AG10803 (cell line): Measurements from ENCODE around the gene TBC1D22A.

ENCODE experiments used
- DNase-seq: peaks from one replicate; pipeline ENCODE4 v3.0.0; 2010; ENCODE audit warnings: low read depth
- H3K4me3 ChIP-seq: 2 replicates; pipeline ENCODE4 v1.5.1; 2011; ENCODE audit warnings: mild to moderate bottlenecking, low read length, control low read depth
- CTCF ChIP-seq: conservative IDR thresholded peaks from 2 replicates; pipeline ENCODE4 v1.5.1; 2011; ENCODE audit warnings: mild to moderate bottlenecking, low read length, control low read depth, inconsistent platforms

Gene TBC1D22A

GRCh38 chr22:47019012-47019790 lies 256.8 kb downstream of the TBC1D22A start:
- DNase-seq: no peak
- no peak for TF ChIP-seq CTCF

DNA sequence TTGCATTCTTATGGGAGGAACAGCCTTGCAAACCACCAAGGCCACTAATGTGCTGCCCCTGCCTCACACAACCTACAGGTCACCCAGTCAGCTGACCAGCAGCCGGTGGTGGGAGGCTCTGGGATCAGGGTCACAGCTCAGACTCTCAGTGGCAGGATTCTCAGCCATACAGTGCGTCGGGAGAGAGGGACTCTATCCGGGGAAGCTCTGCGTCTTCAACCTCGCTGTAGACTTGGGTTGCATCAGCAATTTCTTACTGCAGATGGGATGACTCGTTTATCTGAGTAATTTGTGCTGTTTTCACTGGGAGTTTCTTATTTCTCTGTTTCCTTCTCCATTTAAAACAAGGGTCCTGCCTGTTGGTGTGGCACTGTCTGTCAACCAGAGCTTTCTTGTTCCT lies 257.7 kb downstream of the TBC1D22A start:
- TF ChIP-seq CTCF: no peak
- peak; percentile 38 for DNase-seq
- H3K4me3 ChIP-seq: no peak overlapping the region

More at GRCh38 chr22:47019012-47019790, 256.8 kb downstream of the TBC1D22A start:
- H3K4me3 ChIP-seq: no peak overlapping the region

- DNase-seq: no peak
- TF ChIP-seq CTCF: no peak
Measured at GRCh38 chr22:47021371-47022074, 259.1 kb downstream of the TBC1D22A start.

GRCh38 chr22:47022075-47022473 lies 259.6 kb downstream of the TBC1D22A start:
- H3K4me3 ChIP-seq: no peak overlapping the region
- DNase-seq: peak; percentile 8
- no peak for TF ChIP-seq CTCF

More at GRCh38 chr22:47021371-47022074, 259.1 kb downstream of the TBC1D22A start:
- no peak overlapping the region for H3K4me3 ChIP-seq

DNA sequence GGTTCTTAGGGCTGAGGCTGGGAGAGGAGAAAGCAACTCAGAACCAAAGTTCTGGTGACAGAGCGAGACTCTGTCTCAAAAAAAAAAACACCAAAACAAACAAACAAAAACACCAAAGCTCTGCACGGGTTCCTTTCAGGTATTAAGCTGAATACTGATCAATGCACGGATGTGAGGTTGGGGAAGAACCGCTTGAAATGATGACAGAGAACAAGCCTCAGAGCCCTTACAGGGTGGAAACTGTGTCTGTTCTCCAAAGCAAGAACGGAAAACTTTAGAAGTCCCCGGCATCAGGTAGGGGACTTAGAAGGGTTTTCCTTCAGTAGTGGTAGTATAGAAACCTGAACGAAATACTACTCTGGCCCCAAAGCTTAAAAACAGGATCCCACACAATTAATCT lies 260.0 kb downstream of the TBC1D22A start:
- H3K4me3 ChIP-seq: no peak overlapping the region
- no peak for TF ChIP-seq CTCF
- DNase-seq: no peak

GRCh38 chr22:47023871-47024270 lies 261.4 kb downstream of the TBC1D22A start:
- TF ChIP-seq CTCF: no peak
- DNase-seq: no peak

GRCh38 chr22:47027766-47028165 lies 265.3 kb downstream of the TBC1D22A start:
- TF ChIP-seq CTCF: no peak
- no peak for DNase-seq
- no peak overlapping the region for H3K4me3 ChIP-seq

More at GRCh38 chr22:47023871-47024270, 261.4 kb downstream of the TBC1D22A start:
- H3K4me3 ChIP-seq: no peak overlapping the region
